WTC11 (cell line): ENCODE data around the gene DENND6A. TPM values are rescaled to one million over a fixed set of nuclear protein-coding genes. Genes with fewer than 3 reads are reported as not detected.

Experiments used
- ATAC-seq: fragments of 200-7000 bp; cut with Tn5 transposase; 2 replicates; pipeline ENCODE4 v1.10.0; 2021; ENCODE audit warnings: mild to moderate bottlenecking, moderate library complexity
- CTCF ChIA-PET: fragments of 300-600 bp; sonication (Branson Sonifier 250); formaldehyde crosslinking; loops from one replicate; lab custom pipeline; 2021; ENCODE audit warnings: antibody characterized with exemption; lab: Charles Lee
- POLR2A ChIA-PET: fragments of 350-600 bp; sonication (Branson Sonifier 250); formaldehyde crosslinking; loops from one replicate; lab custom pipeline; 2021; ENCODE audit warnings: antibody characterized with exemption; lab: Charles Lee
- DNase-seq: peaks from one replicate; pipeline ENCODE4 v3.0.0; 2021; ENCODE audit warnings: low spot score
- H3K27ac Mint-ChIP-seq: 2 replicates; pipeline ENCODE4 v1.8.0; 2021; ENCODE audit warnings: mixed read lengths
- H3K27me3 Mint-ChIP-seq: 2 replicates; pipeline ENCODE4 v1.8.0; 2021; ENCODE audit warnings: low read depth, mild to moderate bottlenecking, moderate library complexity, mixed read lengths
- H3K36me3 Mint-ChIP-seq: 2 replicates; pipeline ENCODE4 v1.8.0; 2021; ENCODE audit warnings: mixed read lengths
- H3K4me1 Mint-ChIP-seq: 2 replicates; pipeline ENCODE4 v1.8.0; 2022; ENCODE audit warnings: mixed read lengths
- H3K4me3 Mint-ChIP-seq: 2 replicates; pipeline ENCODE4 v1.8.0; 2021; ENCODE audit warnings: mild to moderate bottlenecking, moderate library complexity, mixed read lengths
- H3K9me3 Mint-ChIP-seq: 2 replicates; pipeline ENCODE4 v1.8.0; 2021; ENCODE audit warnings: mixed read lengths
- ATF6 ChIP-seq: sonication (generic); formaldehyde crosslinking; IDR thresholded peaks from 2 replicates; pipeline ENCODE4 v1.8.1; 2023; ENCODE audit warnings: mild to moderate bottlenecking, missing genetic modification reagents
- CBFB ChIP-seq: sonication (generic); formaldehyde crosslinking; IDR thresholded peaks from 2 replicates; pipeline ENCODE4 v1.8.1; 2022; ENCODE audit warnings: mild to moderate bottlenecking, low read depth, missing genetic modification reagents
- CREB1 ChIP-seq: sonication (generic); formaldehyde crosslinking; IDR thresholded peaks from 2 replicates; pipeline ENCODE4 v1.8.0; 2023; ENCODE audit warnings: mild to moderate bottlenecking, missing genetic modification reagents
- E2F1 ChIP-seq: sonication (generic); formaldehyde crosslinking; IDR thresholded peaks from 2 replicates; pipeline ENCODE4 v1.8.0; 2022; ENCODE audit warnings: mild to moderate bottlenecking, missing genetic modification reagents
- ELF4 ChIP-seq: sonication (generic); formaldehyde crosslinking; IDR thresholded peaks from 2 replicates; pipeline ENCODE4 v1.8.1; 2022; ENCODE audit warnings: low read depth, mild to moderate bottlenecking, moderate library complexity, missing genetic modification reagents
- FOXJ3 ChIP-seq: sonication (generic); formaldehyde crosslinking; IDR thresholded peaks from 2 replicates; pipeline ENCODE4 v1.9.0; 2021; ENCODE audit warnings: missing genetic modification reagents, mild to moderate bottlenecking, borderline replicate concordance
- GABPB1 ChIP-seq: sonication (generic); formaldehyde crosslinking; IDR thresholded peaks from 2 replicates; pipeline ENCODE4 v1.8.1; 2023; ENCODE audit warnings: mild to moderate bottlenecking, missing genetic modification reagents
- JAZF1 ChIP-seq: fragments of 250-450 bp; sonication (Bioruptor Pico); IDR thresholded peaks from 2 replicates; pipeline ENCODE4 v1.9.0; 2021; ENCODE audit warnings: moderate library complexity, mild to moderate bottlenecking, inconsistent platforms
- JUN ChIP-seq: sonication (generic); formaldehyde crosslinking; IDR thresholded peaks from 2 replicates; pipeline ENCODE4 v1.8.0; 2023; ENCODE audit warnings: mild to moderate bottlenecking, missing genetic modification reagents
- NFATC4 ChIP-seq: fragments of 250-450 bp; sonication (Bioruptor Pico); IDR thresholded peaks from 2 replicates; pipeline ENCODE4 v1.9.0; 2021; ENCODE audit warnings: mild to moderate bottlenecking
- NFE2L1 ChIP-seq: sonication (generic); formaldehyde crosslinking; IDR thresholded peaks from 2 replicates; pipeline ENCODE4 v1.8.1; 2023; ENCODE audit warnings: missing genetic modification reagents
- NFYB ChIP-seq: sonication (generic); formaldehyde crosslinking; conservative IDR thresholded peaks from 2 replicates; pipeline ENCODE4 v1.8.0; 2022; ENCODE audit warnings: low read depth, missing genetic modification reagents
- NR3C1 ChIP-seq: sonication (generic); formaldehyde crosslinking; conservative IDR thresholded peaks from 2 replicates; pipeline ENCODE4 v1.8.1; 2023; ENCODE audit warnings: low read depth, mild to moderate bottlenecking, missing genetic modification reagents
- TEAD1 ChIP-seq: sonication (generic); formaldehyde crosslinking; IDR thresholded peaks from 2 replicates; pipeline ENCODE4 v1.8.0; 2022; ENCODE audit warnings: mild to moderate bottlenecking, missing genetic modification reagents
- TP53 ChIP-seq: sonication (generic); formaldehyde crosslinking; IDR thresholded peaks from 2 replicates; pipeline ENCODE4 v1.8.1; 2023; ENCODE audit warnings: mild to moderate bottlenecking, missing genetic modification reagents
- ZNF281 ChIP-seq: sonication (generic); formaldehyde crosslinking; IDR thresholded peaks from 2 replicates; pipeline ENCODE4 v1.8.0; 2023; ENCODE audit warnings: mild to moderate bottlenecking, missing genetic modification reagents
- ZNF396 ChIP-seq: fragments of 250-450 bp; sonication (Bioruptor Pico); IDR thresholded peaks from 2 replicates; pipeline ENCODE4 v1.8.0; 2021; ENCODE audit warnings: mild to moderate bottlenecking, moderate library complexity, borderline replicate concordance
- ZNF416 ChIP-seq: fragments of 250-450 bp; sonication (Bioruptor Pico); IDR thresholded peaks from 2 replicates; pipeline ENCODE4 v1.9.0; 2021; ENCODE audit warnings: mild to moderate bottlenecking, inconsistent platforms
- ZNF423 ChIP-seq: fragments of 250-450 bp; sonication (Bioruptor Pico); IDR thresholded peaks from 2 replicates; pipeline ENCODE4 v2.1.2; 2022; ENCODE audit warnings: mild to moderate bottlenecking, moderate library complexity
- total RNA-seq: library from RNA; stranded (reverse); gene quantifications from 3 replicates; pipeline ENCODE4 v1.2.3, GENCODE V29; 2021
- TF ChIP-seq, protein P1 (sequence below): sonication (generic); formaldehyde crosslinking; IDR thresholded peaks from 2 replicates; pipeline ENCODE4 v1.8.0; 2023; ENCODE audit warnings: missing genetic modification reagents, mild to moderate bottlenecking, borderline replicate concordance

Gene DENND6A
- total RNA-seq, 1 experiment from 2014 or later = 13.9 TPM

DNA sequence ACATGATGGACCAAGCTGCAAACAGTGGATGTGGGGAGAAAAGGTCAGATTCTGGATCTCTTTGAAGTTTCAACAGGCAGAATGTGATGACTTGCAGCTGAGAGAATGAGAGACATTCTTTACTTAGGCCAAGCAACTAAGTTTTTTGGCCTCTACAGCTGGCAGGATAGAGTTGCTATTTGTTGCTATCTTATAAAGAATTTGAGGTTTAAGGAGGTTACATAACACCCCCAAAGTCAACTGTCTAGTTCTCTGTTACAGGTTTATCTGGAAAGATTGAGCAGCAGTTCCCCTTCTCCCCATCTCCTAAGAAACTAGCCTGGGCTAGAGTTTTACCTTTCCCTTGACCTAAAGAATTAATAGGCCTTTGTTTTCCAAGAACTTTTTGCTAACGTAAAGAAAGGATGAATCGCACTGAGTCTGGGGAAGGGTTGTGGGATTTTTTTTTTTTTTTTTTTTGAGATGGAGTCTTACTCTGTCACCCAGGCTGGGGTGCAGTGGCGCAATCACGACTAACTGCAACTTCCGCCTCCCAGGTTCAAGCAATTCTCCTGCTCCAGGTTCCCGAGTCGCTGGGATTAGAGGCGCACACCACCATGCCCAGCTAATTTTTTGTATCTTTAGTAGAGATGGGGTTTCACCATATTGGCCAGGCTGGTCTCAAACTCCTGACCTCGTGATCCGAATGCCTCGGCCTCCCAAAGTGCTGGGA is 36.6 kb upstream of the DENND6A start:
- POLR2A ChIA-PET = interaction anchor here (0.6 kb wide), 1 partner anchor 38 kb away, joined by 5 read pairs; no protein-coding TSS in a partner anchor
- TF ChIP-seq, protein P1, sequence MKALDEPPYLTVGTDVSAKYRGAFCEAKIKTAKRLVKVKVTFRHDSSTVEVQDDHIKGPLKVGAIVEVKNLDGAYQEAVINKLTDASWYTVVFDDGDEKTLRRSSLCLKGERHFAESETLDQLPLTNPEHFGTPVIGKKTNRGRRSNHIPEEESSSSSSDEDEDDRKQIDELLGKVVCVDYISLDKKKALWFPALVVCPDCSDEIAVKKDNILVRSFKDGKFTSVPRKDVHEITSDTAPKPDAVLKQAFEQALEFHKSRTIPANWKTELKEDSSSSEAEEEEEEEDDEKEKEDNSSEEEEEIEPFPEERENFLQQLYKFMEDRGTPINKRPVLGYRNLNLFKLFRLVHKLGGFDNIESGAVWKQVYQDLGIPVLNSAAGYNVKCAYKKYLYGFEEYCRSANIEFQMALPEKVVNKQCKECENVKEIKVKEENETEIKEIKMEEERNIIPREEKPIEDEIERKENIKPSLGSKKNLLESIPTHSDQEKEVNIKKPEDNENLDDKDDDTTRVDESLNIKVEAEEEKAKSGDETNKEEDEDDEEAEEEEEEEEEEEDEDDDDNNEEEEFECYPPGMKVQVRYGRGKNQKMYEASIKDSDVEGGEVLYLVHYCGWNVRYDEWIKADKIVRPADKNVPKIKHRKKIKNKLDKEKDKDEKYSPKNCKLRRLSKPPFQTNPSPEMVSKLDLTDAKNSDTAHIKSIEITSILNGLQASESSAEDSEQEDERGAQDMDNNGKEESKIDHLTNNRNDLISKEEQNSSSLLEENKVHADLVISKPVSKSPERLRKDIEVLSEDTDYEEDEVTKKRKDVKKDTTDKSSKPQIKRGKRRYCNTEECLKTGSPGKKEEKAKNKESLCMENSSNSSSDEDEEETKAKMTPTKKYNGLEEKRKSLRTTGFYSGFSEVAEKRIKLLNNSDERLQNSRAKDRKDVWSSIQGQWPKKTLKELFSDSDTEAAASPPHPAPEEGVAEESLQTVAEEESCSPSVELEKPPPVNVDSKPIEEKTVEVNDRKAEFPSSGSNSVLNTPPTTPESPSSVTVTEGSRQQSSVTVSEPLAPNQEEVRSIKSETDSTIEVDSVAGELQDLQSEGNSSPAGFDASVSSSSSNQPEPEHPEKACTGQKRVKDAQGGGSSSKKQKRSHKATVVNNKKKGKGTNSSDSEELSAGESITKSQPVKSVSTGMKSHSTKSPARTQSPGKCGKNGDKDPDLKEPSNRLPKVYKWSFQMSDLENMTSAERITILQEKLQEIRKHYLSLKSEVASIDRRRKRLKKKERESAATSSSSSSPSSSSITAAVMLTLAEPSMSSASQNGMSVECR (CRISPR knock-in tag) = no peak
- TF ChIP-seq JAZF1 (CRISPR knock-in tag) (no peak), GABPB1 (no peak), ZNF281 (no peak), CBFB (no peak)
- CTCF ChIA-PET = interaction anchor here (1.2 kb wide), 1 partner anchor 26 kb away, joined by 3 read pairs; the partner anchor contains the start of gene SLMAP
- H3K27me3 Mint-ChIP-seq = no peaks in the 10 kb centered on the region
- DNase-seq = no peak
- no peaks in the 10 kb centered on the region for H3K9me3 Mint-ChIP-seq
- H3K27ac Mint-ChIP-seq = no peak overlapping the region
- no peaks in the 10 kb centered on the region for H3K36me3 Mint-ChIP-seq
- H3K4me3 Mint-ChIP-seq = no peak overlapping the region
- ATAC-seq = no peak
- no peaks in the 10 kb centered on the region for H3K4me1 Mint-ChIP-seq

- no peaks in the 10 kb centered on the region for H3K4me1 Mint-ChIP-seq
- no peaks in the 10 kb centered on the region for H3K27me3 Mint-ChIP-seq
- ATAC-seq (no peak), DNase-seq (no peak)
- H3K4me3 Mint-ChIP-seq = no peak overlapping the region
- POLR2A ChIA-PET = no interaction called here
- CTCF ChIA-PET = no interaction called here
- no peaks in the 10 kb centered on the region for H3K36me3 Mint-ChIP-seq
- H3K27ac Mint-ChIP-seq = no peak overlapping the region
- TF ChIP-seq E2F1 (CRISPR knock-in tag) = no peak
- TF ChIP-seq ZNF396 (CRISPR knock-in tag) = no peak
- no peak for TF ChIP-seq ZNF416 (CRISPR knock-in tag)
- TF ChIP-seq ATF6 (CRISPR knock-in tag) = no peak
- TF ChIP-seq TEAD1 (CRISPR knock-in tag) = no peak
- no peak for TF ChIP-seq NFE2L1 (CRISPR knock-in tag)
- TF ChIP-seq, protein P1 (CRISPR knock-in tag) = no peak
- TF ChIP-seq CREB1 (CRISPR knock-in tag) = no peak
- TF ChIP-seq FOXJ3 (CRISPR knock-in tag) = no peak
- TF ChIP-seq NFYB = no peak
- TF ChIP-seq JUN (CRISPR knock-in tag) = no peak
- no peak for TF ChIP-seq NR3C1 (CRISPR knock-in tag)
- no peak for TF ChIP-seq TP53 (CRISPR knock-in tag)
- no peak for TF ChIP-seq ELF4 (CRISPR knock-in tag)
- no peak for TF ChIP-seq NFATC4 (CRISPR knock-in tag)
- TF ChIP-seq ZNF423 = no peak
- no peaks in the 10 kb centered on the region for H3K9me3 Mint-ChIP-seq
Observed at GRCh38 chr3:57727106-57727505, 34.2 kb upstream of the DENND6A start.
